WERI-Rb-1 (cell line): Measurements from ENCODE around the gene MLLT6.
A peak's percentile ranks its signal among the peaks of the same experiment; 100 is the strongest.

Source experiments
- DNase-seq: peaks from one replicate; pipeline ENCODE4 v3.0.0-alpha.2; 2020
- H3K27ac ChIP-seq: fragments of 250-450 bp; sonication (Bioruptor Pico); 2 replicates; pipeline ENCODE4 v1.5.1; 2020; ENCODE audit warnings: mild to moderate bottlenecking, moderate library complexity
- H3K27me3 ChIP-seq: fragments of 250-450 bp; sonication (Bioruptor Pico); 2 replicates; pipeline ENCODE4 v1.5.1; 2021; ENCODE audit warnings: mild to moderate bottlenecking, low read depth, moderate library complexity; ENCODE audit not compliant: insufficient read depth, severe bottlenecking
- H3K36me3 ChIP-seq: fragments of 250-450 bp; sonication (Bioruptor Pico); 2 replicates; pipeline ENCODE4 v1.5.1; 2020; ENCODE audit warnings: mild to moderate bottlenecking, moderate library complexity
- H3K4me3 ChIP-seq: 2 replicates; pipeline ENCODE4 v1.5.1; 2011; ENCODE audit warnings: low read depth, mild to moderate bottlenecking, control low read depth, low read length
- H3K9me3 ChIP-seq: fragments of 250-450 bp; sonication (Bioruptor Pico); 2 replicates; pipeline ENCODE4 v1.5.1; 2021; ENCODE audit warnings: mild to moderate bottlenecking, moderate library complexity; ENCODE audit not compliant: severe bottlenecking
- CTCF ChIP-seq: IDR thresholded peaks from 2 replicates; pipeline ENCODE4 v1.5.1; 2011; ENCODE audit warnings: low read depth, mild to moderate bottlenecking, control low read depth, inconsistent platforms, low read length

The MLLT6 gene

DNA sequence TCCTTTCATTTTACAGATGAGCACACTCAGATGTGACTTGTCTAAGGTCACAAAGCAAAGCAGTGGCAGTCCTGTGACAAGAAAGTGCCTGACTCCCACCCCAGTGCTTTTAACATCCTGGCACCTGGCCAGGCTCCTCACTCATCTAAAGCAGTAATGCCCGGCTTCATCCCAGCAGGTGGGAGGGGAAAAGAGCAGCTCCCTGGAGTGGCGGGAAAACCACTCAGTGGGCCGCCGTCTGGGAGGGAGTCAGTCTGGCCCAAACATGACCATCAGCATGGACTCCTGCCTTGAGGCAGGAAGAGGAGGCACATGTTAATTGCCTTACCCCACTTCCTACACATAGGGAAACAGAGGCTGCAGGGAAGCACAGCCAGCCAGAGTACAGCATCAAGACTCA is 40.5 kb downstream of the MLLT6 start:
- no peaks in the 10 kb centered on the region for H3K9me3 ChIP-seq
- no peak for DNase-seq
- no peak overlapping the region for H3K4me3 ChIP-seq
- H3K27me3 ChIP-seq: no peaks in the 10 kb centered on the region
- peaks cover 10% of the 10 kb centered on the region for H3K36me3 ChIP-seq
- H3K27ac ChIP-seq: no peak overlapping the region
- TF ChIP-seq CTCF: no peak

DNA sequence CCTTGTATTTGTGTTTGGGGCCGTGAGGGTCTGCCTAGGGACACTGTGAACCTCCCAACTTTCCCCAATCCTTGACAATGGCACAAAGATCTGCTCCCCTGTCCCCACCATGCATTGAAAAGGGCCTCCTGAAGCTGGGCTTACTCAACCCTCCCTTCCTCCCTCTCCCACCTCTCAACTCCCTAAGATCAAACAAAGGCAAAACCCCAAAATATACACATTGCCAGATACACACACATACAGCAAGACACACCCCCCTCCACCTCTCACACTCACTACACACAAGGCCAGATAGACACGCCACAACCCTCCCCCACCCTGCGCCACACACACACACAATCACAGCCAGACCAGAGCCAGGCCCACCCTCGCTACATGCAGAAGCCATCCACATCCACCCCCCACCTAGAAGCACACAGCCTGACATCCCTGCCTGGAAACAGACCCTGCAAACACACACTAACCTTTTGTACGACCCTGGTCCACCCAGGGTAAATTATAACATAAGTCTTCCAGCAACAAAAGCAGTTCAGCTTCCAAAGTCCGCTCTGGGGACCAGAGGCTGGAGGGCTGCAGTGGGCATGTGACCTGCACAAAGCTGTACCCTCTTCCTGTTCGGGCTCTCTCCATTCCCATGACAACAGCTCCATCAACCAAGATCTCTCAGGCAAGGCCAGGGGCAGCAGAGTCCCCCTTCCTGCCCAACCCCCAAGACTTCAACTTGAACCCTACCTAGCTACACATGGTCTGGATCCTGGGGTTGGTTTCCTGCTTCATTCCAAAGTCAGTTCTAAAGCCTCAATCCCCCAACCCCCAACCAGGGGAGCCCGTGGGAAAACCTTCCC is 41.2 kb downstream of the MLLT6 start:
- Histone ChIP-seq H3K4me3 (peak overlapping the region; percentile 61), H3K36me3 (peaks cover 10% of the 10 kb centered on the region), H3K9me3 (no peaks in the 10 kb centered on the region), H3K27me3 (no peaks in the 10 kb centered on the region), H3K27ac (no peak overlapping the region)
- no peak for TF ChIP-seq CTCF
- DNase-seq: no peak

GRCh38 chr17:38746849-38747462 is 41.9 kb downstream of the MLLT6 start:
- Histone ChIP-seq H3K4me3 (peak overlapping the region; percentile 61), H3K27me3 (no peaks in the 10 kb centered on the region), H3K9me3 (no peaks in the 10 kb centered on the region), H3K27ac (peak overlapping the region; percentile 90), H3K36me3 (peaks cover 12% of the 10 kb centered on the region)
- DNase-seq: no peak
- no peak for TF ChIP-seq CTCF

DNA sequence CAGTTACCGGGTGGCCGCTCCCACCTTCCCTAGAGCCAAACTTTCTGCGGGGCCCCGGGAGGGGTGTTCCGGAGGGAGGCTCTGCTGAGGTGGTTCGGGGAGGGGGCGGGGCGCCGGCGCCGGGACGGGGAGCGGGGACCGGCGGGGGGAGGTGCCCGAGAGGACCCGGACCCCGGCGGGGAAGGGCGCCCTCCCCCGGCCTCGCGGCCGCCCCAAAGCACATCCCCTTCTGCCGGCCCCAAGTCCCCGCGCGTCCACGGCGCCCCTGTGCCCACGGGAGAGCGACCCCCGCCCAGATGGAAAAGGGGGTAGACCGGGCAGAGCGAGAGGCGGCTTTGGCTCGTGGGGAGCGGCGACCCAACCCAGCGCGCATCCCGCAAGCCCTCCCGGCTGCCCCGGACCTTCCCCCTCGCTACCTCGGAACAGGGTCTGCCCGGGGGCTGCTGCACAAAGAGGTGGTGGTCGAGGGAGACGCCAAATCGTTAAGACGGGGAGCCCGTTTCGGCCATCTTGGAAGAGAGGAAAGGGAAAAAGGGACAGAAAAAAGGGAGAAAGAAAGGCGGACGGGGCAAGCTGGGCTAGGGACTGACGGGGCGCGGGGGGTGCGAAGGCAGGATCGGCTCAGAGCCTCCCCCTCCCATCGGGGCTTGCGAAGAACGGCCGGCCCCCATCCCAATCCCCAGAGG is 42.5 kb downstream of the MLLT6 start:
- H3K27me3 ChIP-seq: no peaks in the 10 kb centered on the region
- DNase-seq: peak; percentile 56
- H3K4me3 ChIP-seq: peak overlapping the region; percentile 61
- TF ChIP-seq CTCF: peak; percentile 33
- H3K36me3 ChIP-seq: peaks cover 10% of the 10 kb centered on the region
- H3K9me3 ChIP-seq: no peaks in the 10 kb centered on the region
- peak overlapping the region; percentile 90 for H3K27ac ChIP-seq

DNA sequence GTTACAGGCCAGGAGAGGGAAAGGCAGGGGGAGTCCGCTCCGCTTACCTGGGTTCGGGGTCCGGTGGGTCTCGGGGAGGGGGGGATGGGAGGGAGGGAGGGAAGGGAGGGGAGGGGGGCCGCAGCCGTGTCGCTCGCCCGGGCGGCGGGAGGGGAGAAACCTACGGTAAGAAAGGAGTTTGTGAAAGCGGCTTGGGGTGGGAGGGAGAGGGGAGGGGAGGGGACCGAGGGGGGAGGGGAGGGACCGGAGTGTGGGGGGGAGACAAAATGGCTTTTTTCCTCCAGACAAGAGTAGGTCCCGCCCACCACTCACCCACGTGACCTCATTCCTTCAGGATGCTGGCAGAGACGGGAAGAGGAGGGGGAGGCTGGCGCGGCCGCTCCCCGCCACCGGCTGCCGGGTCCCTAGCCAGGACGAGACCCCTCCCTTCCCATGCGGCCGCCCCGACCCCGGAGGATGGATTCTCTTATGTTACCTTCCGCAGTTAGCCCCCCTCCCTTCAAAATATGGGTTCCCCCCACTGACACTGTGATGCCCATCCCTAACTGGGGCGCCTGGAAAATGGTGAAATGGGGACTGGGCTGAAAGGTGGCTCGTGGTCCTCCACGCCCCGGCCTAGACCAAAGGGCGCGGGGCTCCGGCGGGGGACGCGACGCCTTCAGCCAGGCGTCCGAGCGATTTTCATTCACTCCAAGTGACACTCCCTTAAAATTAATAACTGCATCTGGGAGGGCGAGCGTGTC is 43.2 kb downstream of the MLLT6 start, which contains the start of gene PCGF2:
Gene PCGF2 (minus strand): TSS at position 188 of the 743 bp plus-strand sequence. CDS start 7,934 bp downstream, outside the sequence.
- H3K27ac ChIP-seq: peak within 1 kb of the TSS; percentile 90
- peak within 1 kb of the TSS; percentile 92 for H3K4me3 ChIP-seq

More for the DNA sequence above, 43.2 kb downstream of the MLLT6 start, which contains the start of gene PCGF2:
- Histone ChIP-seq H3K9me3 (no peaks in the 10 kb centered on the region), H3K36me3 (peaks cover 7% of the 10 kb centered on the region), H3K27me3 (no peaks in the 10 kb centered on the region)
- peak; percentile 97 for DNase-seq
- no peak for TF ChIP-seq CTCF
